ENCODE data around the gene MAP1LC3B2. TPM values are rescaled to one million over a fixed set of nuclear protein-coding genes. Genes with fewer than 3 reads are reported as not detected.

The MAP1LC3B2 gene
- total RNA-seq, 1 donor from 2014 or later: 0.86 TPM

GRCh38 chr12:116595672-116596071, 36.5 kb downstream of the MAP1LC3B2 start:
- Mint-ChIP-seq H3K27me3 (no peaks in the 10 kb centered on the region), H3K36me3 (ENCODE audit: insufficient read depth) (no peaks in the 10 kb centered on the region), H3K9me3 (ENCODE audit: low read depth) (no peaks in the 10 kb centered on the region), H3K27ac (no peak overlapping the region), H3K4me3 (ENCODE audit: low read depth) (no peak overlapping the region), H3K4me1 (ENCODE audit: low read depth) (peaks cover 31% of the 10 kb centered on the region)
- no peak for TF ChIP-seq CTCF (IDR thresholded peaks at IDR 0.05; ENCODE audit: unreplicated experiment)
- no peak for DNase-seq (ENCODE audit: low spot score, unreplicated experiment)

DNA sequence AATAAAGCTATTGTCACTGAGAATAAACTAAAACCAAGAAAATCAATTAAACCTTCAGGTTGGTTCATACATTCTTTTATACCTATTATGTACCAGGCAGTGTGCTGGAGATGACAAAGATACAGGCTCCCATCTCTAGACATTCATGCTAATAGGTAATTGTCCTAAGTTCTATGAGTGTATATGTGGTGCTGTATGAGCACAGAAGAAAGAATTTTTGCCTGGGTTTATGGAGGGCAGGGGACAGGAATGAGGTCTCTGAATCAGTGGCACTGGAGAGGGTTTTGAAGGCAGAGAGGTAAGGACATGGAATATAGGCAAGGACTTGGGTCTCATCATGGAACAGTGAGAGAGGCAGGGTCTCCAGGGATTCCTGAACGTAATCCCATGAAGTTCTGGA, 38.7 kb downstream of the MAP1LC3B2 start:
- Mint-ChIP-seq H3K9me3 (ENCODE audit: low read depth) (no peaks in the 10 kb centered on the region), H3K4me3 (ENCODE audit: low read depth) (peak overlapping the region; percentile 16), H3K4me1 (ENCODE audit: low read depth) (peaks cover 20% of the 10 kb centered on the region), H3K27me3 (peaks cover 3% of the 10 kb centered on the region), H3K36me3 (ENCODE audit: insufficient read depth) (no peaks in the 10 kb centered on the region), H3K27ac (peak overlapping the region; percentile 35)
- no peak for TF ChIP-seq CTCF (IDR thresholded peaks at IDR 0.05; ENCODE audit: unreplicated experiment)
- DNase-seq (ENCODE audit: low spot score, unreplicated experiment): no peak

- no peak for TF ChIP-seq CTCF (IDR thresholded peaks at IDR 0.05; ENCODE audit: unreplicated experiment)
- Mint-ChIP-seq H3K4me3 (ENCODE audit: low read depth) (peak overlapping the region; percentile 46), H3K27ac (peak overlapping the region; percentile 60), H3K4me1 (ENCODE audit: low read depth) (peaks cover 20% of the 10 kb centered on the region), H3K36me3 (ENCODE audit: insufficient read depth) (no peaks in the 10 kb centered on the region), H3K27me3 (peaks cover 3% of the 10 kb centered on the region), H3K9me3 (ENCODE audit: low read depth) (no peaks in the 10 kb centered on the region)
- DNase-seq (ENCODE audit: low spot score, unreplicated experiment): no peak
These were observed 39.4 kb downstream of the MAP1LC3B2 start for GRCh38 chr12:116598311-116599284.

GRCh38 chr12:116599285-116600136, 40.3 kb downstream of the MAP1LC3B2 start:
- Mint-ChIP-seq H3K4me3 (ENCODE audit: low read depth) (peak overlapping the region; percentile 46), H3K36me3 (ENCODE audit: insufficient read depth) (no peaks in the 10 kb centered on the region), H3K27me3 (peaks cover 3% of the 10 kb centered on the region), H3K4me1 (ENCODE audit: low read depth) (peaks cover 19% of the 10 kb centered on the region), H3K9me3 (ENCODE audit: low read depth) (no peaks in the 10 kb centered on the region), H3K27ac (peak overlapping the region; percentile 60)
- peak; percentile 67 for TF ChIP-seq CTCF (IDR thresholded peaks at IDR 0.05; ENCODE audit: unreplicated experiment)
- DNase-seq (ENCODE audit: low spot score, unreplicated experiment): peak; percentile 67

Data from progenitor cell of endocrine pancreas (in vitro differentiated cells).